Measurements from ENCODE around the gene GID8. TPM values are rescaled to one million over a fixed set of nuclear protein-coding genes. Genes with fewer than 3 reads are reported as not detected.

The GID8 gene
- total RNA-seq, 2 donors from 2014 or later = 33.4 to 39.9 TPM

GRCh38 chr20:62907384-62908317 lies 30.3 kb upstream of the GID8 start:
- DNase-seq (peak in 1 of 3 donors; percentile 31), ATAC-seq (peak; percentile 80)
- no peaks in the 10 kb centered on the region for H3K9me3 ChIP-seq (ENCODE audit: control insufficient read depth, low read length, poor library complexity, severe bottlenecking)
- H3K4me3 Mint-ChIP-seq = peak overlapping the region; percentile 49
- peaks cover 22% of the 10 kb centered on the region for H3K4me1 Mint-ChIP-seq
- peak overlapping the region; percentile 79 for H3K27ac Mint-ChIP-seq
- H3K27me3 Mint-ChIP-seq = no peaks in the 10 kb centered on the region
- H3K36me3 Mint-ChIP-seq (ENCODE audit: low read depth) = peaks cover 13% of the 10 kb centered on the region

DNA sequence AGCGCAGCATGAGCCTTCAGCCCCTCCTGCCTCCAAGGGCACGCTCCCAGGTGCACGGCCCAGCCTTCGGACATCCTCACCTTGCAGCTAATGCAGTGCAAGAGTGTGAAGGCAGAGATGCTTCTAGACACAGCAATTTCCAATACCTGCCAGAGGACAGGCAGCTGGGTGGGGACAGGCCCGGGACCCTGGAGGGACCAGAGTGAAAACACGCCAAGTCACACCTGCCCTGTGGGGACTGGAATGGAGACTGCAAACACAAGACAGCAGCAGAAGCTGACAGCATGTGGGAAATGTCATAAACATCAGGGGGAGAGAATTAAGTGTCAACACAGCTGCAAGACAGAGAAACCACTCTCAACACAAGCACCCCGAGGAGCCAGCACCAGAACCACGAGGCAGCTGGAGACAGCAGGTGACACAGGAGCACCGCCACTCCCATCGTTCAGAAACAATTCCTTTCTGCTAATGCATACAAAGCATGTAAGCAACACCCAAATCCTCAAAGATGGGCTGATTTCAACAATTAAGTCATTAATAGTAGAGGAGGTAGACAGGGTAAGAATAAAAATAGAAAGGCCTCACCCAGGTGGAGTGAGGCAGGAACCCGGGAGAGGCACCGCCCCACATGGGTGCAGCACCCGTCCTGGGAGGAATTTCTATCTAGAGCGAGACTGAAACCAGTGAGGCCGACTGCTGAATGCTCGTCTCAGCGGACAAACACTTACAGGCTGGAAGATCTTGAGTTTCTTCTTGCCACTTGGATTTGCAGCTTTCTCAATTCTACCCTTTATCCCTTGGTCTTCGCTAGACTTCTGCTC lies 28.8 kb upstream of the GID8 start:
- H3K4me3 Mint-ChIP-seq = no peak overlapping the region
- H3K36me3 Mint-ChIP-seq (ENCODE audit: low read depth) = peaks cover 13% of the 10 kb centered on the region
- H3K27ac Mint-ChIP-seq = peak overlapping the region; percentile 47
- H3K27me3 Mint-ChIP-seq = no peaks in the 10 kb centered on the region
- no peak for DNase-seq
- H3K9me3 ChIP-seq (ENCODE audit: control insufficient read depth, low read length, poor library complexity, severe bottlenecking) = no peaks in the 10 kb centered on the region
- ATAC-seq = no peak
- peaks cover 31% of the 10 kb centered on the region for H3K4me1 Mint-ChIP-seq

DNA sequence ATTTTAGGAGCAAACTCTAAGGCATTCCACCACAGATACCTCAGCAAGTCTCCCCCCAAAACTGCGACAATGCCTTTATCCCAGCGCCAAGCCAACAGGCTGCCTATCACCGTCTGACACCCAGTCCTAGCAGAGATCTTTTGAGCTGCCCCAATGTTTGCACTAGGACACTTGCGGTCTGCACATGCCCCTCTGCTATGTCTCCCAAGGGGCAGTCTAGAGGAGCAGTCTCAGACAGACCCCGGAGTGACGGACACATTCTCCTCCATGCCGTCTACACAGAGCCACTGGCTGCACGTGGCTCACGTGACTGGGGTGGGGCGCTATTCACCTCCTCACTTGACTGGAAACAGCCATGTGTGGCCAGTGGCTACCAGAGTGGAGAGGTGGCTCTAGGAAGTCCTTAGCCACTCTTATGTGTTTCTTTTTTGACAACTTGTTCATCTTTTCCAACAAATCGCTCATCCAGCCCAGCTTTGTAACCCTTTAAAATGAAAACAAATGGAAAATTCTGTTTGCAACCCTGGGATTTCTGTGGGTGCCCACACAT lies 27.7 kb upstream of the GID8 start:
- DNase-seq = no peak
- no peak for ATAC-seq
- Mint-ChIP-seq H3K4me3 (no peak overlapping the region), H3K27ac (peak overlapping the region; percentile 41), H3K4me1 (peaks cover 35% of the 10 kb centered on the region), H3K27me3 (no peaks in the 10 kb centered on the region), H3K36me3 (ENCODE audit: low read depth) (peaks cover 7% of the 10 kb centered on the region)
- H3K9me3 ChIP-seq (ENCODE audit: control insufficient read depth, low read length, poor library complexity, severe bottlenecking) = no peaks in the 10 kb centered on the region

DNA sequence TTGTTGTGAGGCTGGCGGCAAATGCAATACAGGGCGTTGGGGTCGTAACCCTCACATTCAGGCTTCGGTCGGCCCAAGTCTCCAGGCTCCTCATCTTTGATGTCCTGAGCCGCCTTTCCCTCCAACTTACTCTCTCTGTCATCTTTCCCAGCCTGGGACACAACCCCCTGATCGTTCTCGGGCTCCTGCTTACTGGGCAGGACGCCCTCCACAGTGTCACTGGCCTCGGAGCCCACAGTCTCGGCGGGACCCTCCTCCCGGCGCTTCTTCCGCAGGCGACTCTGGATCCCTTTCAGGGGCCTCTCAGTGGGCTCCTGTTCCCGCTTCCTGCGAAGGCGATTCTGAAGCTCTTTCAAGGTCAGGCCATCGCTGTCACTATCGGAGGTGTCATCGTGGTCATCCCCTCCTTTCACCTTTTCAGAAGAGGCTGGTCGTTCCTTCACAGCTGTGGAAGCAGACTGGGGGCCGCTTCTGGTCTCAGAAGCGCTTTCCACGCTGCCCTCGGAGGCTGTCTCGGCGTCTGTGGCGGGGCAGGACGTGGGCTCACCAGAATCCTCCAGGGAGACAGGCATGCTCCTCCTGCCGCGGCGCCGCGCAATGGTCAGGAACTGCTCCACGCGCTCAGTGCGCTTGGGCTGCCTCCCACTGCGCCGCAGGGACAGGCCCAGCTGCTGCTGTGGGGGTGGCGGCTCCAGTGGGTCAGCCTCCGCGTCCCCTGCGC lies 27.0 kb upstream of the GID8 start:
- DNase-seq (no peak), ATAC-seq (no peak)
- Mint-ChIP-seq H3K36me3 (ENCODE audit: low read depth) (peaks cover 5% of the 10 kb centered on the region), H3K4me1 (peaks cover 36% of the 10 kb centered on the region), H3K27ac (peak overlapping the region; percentile 14), H3K27me3 (no peaks in the 10 kb centered on the region), H3K4me3 (no peak overlapping the region)
- no peaks in the 10 kb centered on the region for H3K9me3 ChIP-seq (ENCODE audit: control insufficient read depth, low read length, poor library complexity, severe bottlenecking)

- no peaks in the 10 kb centered on the region for H3K9me3 ChIP-seq (ENCODE audit: control insufficient read depth, low read length, poor library complexity, severe bottlenecking)
- H3K27ac Mint-ChIP-seq = no peak overlapping the region
- no peak overlapping the region for H3K4me3 Mint-ChIP-seq
- H3K27me3 Mint-ChIP-seq = no peaks in the 10 kb centered on the region
- H3K4me1 Mint-ChIP-seq = peaks cover 39% of the 10 kb centered on the region
- peaks cover 5% of the 10 kb centered on the region for H3K36me3 Mint-ChIP-seq (ENCODE audit: low read depth)
- DNase-seq (no peak), ATAC-seq (no peak)
Measured at GRCh38 chr20:62911701-62912280, 26.2 kb upstream of the GID8 start.

DNA sequence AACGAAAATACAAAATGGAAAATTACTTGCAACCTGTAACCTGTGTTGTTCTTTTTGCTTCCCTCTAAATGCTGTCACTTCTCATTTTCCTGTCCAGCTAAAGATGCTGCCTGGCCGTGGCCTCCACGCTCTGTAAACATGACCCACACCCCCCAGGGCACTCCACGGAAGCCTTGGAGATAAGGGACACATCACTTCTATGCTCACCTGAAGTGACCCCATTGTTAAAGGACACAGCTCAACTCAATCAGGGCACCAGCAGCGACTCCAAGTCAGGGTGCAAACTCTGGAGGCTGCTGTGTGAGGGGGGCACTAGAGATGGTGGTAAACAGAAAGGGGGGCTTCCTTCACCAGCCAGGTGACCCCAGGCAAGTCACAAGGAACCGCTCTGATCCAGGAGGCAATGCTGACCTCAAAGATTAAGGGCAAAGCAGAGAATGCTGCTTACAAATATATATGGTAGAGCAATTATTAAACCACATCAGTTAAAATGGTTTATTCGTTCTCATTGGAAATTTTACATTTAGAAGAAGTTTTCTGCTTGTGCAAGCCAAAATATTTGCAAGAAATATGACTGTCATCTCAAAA lies 24.8 kb upstream of the GID8 start:
- Mint-ChIP-seq H3K4me1 (peaks cover 47% of the 10 kb centered on the region), H3K27me3 (no peaks in the 10 kb centered on the region), H3K36me3 (ENCODE audit: low read depth) (peaks cover 5% of the 10 kb centered on the region), H3K27ac (peak overlapping the region; percentile 68), H3K4me3 (no peak overlapping the region)
- no peak for ATAC-seq
- H3K9me3 ChIP-seq (ENCODE audit: control insufficient read depth, low read length, poor library complexity, severe bottlenecking) = no peaks in the 10 kb centered on the region
- DNase-seq = no peak

- Mint-ChIP-seq H3K27me3 (no peaks in the 10 kb centered on the region), H3K36me3 (ENCODE audit: low read depth) (peaks cover 5% of the 10 kb centered on the region), H3K4me1 (peaks cover 55% of the 10 kb centered on the region), H3K27ac (peak overlapping the region; percentile 90), H3K4me3 (no peak overlapping the region)
- ATAC-seq (no peak), DNase-seq (no peak)
- no peaks in the 10 kb centered on the region for H3K9me3 ChIP-seq (ENCODE audit: control insufficient read depth, low read length, poor library complexity, severe bottlenecking)
Measured at GRCh38 chr20:62914436-62914835, 23.5 kb upstream of the GID8 start.

DNA sequence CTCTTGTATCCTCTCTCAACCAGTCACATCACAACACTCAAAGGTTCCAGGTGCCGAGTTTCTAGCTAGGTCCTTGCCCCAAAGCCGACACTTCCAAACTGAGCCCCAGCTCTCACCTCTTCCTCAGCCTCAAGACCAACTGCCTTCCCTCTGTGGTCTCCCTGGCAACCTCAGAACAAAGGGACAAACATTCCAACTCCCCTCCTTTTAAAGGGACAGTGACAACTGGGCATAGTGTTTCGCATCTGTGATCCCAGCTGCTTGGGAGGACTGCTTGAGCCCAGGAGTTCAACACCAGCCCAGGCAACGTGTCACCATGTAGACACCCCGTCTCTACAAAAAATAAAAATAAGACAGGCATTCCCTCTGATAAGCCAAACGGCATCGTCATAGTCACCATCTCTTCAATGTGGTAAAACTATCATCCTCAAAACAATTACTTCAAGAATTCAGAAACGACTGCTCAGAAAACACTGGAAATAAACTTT lies 22.9 kb upstream of the GID8 start:
- peaks cover under 1% of the 10 kb centered on the region for H3K36me3 Mint-ChIP-seq (ENCODE audit: low read depth)
- H3K4me3 Mint-ChIP-seq = peak overlapping the region; percentile 53
- no peaks in the 10 kb centered on the region for H3K27me3 Mint-ChIP-seq
- peak overlapping the region; percentile 90 for H3K27ac Mint-ChIP-seq
- H3K9me3 ChIP-seq (ENCODE audit: control insufficient read depth, low read length, poor library complexity, severe bottlenecking) = no peaks in the 10 kb centered on the region
- H3K4me1 Mint-ChIP-seq = peaks cover 56% of the 10 kb centered on the region
- ATAC-seq (peak; percentile 29), DNase-seq (no peak)

DNA sequence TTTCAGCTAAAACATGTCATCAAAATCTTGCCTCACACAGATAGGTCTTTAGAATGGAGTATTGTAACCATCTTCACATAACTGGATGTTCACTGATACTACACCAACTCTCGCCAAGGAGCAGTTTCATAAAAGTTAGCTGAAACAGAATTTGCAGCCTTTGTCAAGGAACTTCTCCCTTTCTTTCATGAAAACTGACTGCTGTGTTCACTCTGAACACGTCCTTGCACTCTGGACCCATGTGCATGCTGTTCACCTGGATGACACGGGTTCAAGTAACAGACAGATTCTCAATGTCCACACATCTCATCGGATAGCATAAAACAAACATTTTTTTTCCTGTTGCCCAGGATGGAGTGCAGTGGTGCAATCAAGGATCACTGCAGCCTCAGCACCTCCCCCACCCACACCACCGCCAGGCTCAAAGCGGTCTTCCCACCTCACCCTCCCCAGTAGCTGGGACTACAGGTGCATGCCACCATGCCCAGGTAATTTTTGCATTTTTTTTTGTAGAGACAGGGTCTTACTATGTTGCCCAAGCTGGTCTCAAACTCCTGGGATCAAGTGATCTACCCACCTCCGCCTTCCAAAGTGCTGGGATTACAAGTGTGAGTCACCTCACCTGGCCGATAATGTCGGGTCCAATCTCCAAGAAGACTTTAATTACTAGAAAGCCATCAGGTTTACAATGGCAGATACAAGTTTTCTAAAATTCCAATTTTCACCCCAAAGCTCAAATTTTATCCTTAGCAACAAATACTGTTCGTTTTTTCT lies 21.1 kb upstream of the GID8 start:
- Mint-ChIP-seq H3K4me1 (peaks cover 61% of the 10 kb centered on the region), H3K27me3 (no peaks in the 10 kb centered on the region), H3K4me3 (peak overlapping the region; percentile 79), H3K36me3 (ENCODE audit: low read depth) (peaks cover 2% of the 10 kb centered on the region), H3K27ac (peak overlapping the region; percentile 67)
- ATAC-seq = no peak
- no peaks in the 10 kb centered on the region for H3K9me3 ChIP-seq (ENCODE audit: control insufficient read depth, low read length, poor library complexity, severe bottlenecking)
- no peak for DNase-seq

DNA sequence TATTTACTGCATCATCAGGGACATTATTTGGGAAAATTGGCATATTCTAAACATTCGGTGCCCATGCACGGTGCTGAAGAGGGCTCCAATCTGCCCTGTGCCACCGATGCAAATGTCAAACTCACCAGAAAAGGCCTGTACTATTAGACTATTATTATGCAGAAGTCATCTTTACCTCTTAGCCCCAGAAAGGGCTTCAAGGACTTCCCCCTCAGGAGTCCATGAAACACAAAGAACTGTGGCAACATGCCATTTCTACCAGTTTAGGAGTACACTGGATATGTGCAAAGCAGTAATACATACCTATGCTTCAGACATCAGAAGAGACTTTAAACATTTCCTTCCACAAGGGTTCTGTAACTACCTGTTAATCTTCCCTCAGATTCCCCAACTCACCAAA lies 20.2 kb upstream of the GID8 start:
- Mint-ChIP-seq H3K4me3 (peak overlapping the region; percentile 92), H3K36me3 (ENCODE audit: low read depth) (peaks cover 2% of the 10 kb centered on the region), H3K4me1 (peaks cover 68% of the 10 kb centered on the region), H3K27me3 (no peaks in the 10 kb centered on the region), H3K27ac (peak overlapping the region; percentile 96)
- ATAC-seq = no peak
- H3K9me3 ChIP-seq (ENCODE audit: control insufficient read depth, low read length, poor library complexity, severe bottlenecking) = no peaks in the 10 kb centered on the region
- DNase-seq = no peak

DNA sequence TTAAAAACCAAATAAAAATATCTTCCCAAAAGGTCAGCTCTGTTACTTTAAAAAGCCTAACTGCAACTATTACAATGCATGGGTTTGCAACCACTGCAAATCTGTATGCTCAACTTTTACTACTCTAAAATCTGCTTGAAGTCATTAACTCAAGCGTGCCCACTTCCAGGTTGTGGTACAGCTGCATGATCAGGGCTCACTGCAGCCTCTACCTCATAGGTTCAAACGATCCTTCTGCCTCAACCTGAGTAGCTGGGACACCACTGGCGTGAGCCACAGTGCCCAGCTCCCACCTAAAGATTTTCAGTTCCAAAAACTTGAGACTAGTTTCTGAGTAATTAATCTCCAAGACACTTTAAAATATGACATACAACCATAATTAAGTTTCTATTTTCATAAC lies 19.8 kb upstream of the GID8 start:
- Mint-ChIP-seq H3K4me1 (peaks cover 67% of the 10 kb centered on the region), H3K4me3 (peak overlapping the region; percentile 92), H3K27me3 (no peaks in the 10 kb centered on the region), H3K27ac (peak overlapping the region; percentile 96), H3K36me3 (ENCODE audit: low read depth) (peaks cover 2% of the 10 kb centered on the region)
- no peaks in the 10 kb centered on the region for H3K9me3 ChIP-seq (ENCODE audit: control insufficient read depth, low read length, poor library complexity, severe bottlenecking)
- DNase-seq (no peak), ATAC-seq (peak; percentile 51)
